ENCODE results near the gene LGI2. TPM values are rescaled to one million over a fixed set of nuclear protein-coding genes. Genes with fewer than 3 reads are reported as not detected.

The LGI2 gene
- total RNA-seq, 1 donor from 2014 or later, result 0.84 TPM

- ATAC-seq (no peak), DNase-seq (no peak)
- H3K36me3 ChIP-seq, result no peaks in the 10 kb centered on the region
- H3K27me3 ChIP-seq, result no peaks in the 10 kb centered on the region
- H3K9me3 ChIP-seq, result no peaks in the 10 kb centered on the region
- H3K4me1 ChIP-seq, result no peaks in the 10 kb centered on the region
- no peak for TF ChIP-seq CTCF (IDR thresholded peaks at IDR 0.05)
- H3K27ac ChIP-seq, result no peak overlapping the region
- no peak overlapping the region for H3K4me3 ChIP-seq
- intact Hi-C loops (cut with DNase I), result no loop called here
These were observed 32.4 kb upstream of the LGI2 start for GRCh38 chr4:25063116-25063515.

GRCh38 chr4:25062098-25062497 is 31.4 kb upstream of the LGI2 start:
- DNase-seq, result no peak
- no peaks in the 10 kb centered on the region for H3K9me3 ChIP-seq
- no peak for ATAC-seq
- no peaks in the 10 kb centered on the region for H3K36me3 ChIP-seq
- no peak overlapping the region for H3K4me3 ChIP-seq
- TF ChIP-seq CTCF (IDR thresholded peaks at IDR 0.05), result no peak
- intact Hi-C loops (cut with DNase I), result no loop called here
- H3K27ac ChIP-seq, result no peak overlapping the region
- H3K4me1 ChIP-seq, result no peaks in the 10 kb centered on the region
- H3K27me3 ChIP-seq, result no peaks in the 10 kb centered on the region

GRCh38 chr4:25061602-25062001 is 30.9 kb upstream of the LGI2 start:
- no peak for ATAC-seq
- DNase-seq, result no peak
- intact Hi-C loops (cut with DNase I), result no loop called here
- no peaks in the 10 kb centered on the region for H3K9me3 ChIP-seq
- H3K4me3 ChIP-seq, result no peak overlapping the region
- TF ChIP-seq CTCF (IDR thresholded peaks at IDR 0.05), result no peak
- no peak overlapping the region for H3K27ac ChIP-seq
- no peaks in the 10 kb centered on the region for H3K36me3 ChIP-seq
- no peaks in the 10 kb centered on the region for H3K4me1 ChIP-seq
- no peaks in the 10 kb centered on the region for H3K27me3 ChIP-seq

DNA sequence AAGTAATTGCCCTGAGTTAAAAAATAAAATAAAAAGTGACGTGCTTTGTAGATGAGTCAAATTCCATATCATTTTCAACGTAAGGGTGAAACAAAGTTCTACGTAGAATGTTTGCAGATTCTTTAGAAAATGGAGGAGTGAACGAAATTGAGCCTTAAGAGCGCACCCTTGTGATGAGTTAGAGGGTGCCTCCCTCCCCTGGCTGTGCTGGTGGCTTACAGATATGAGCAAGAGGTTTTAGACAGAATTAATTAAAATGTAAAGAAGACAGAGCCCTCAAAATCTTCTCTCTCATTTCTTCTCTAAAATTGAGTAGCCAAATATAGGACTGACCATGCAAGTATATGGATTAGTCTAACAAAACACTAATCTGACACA is 30.2 kb upstream of the LGI2 start:
- no peak for TF ChIP-seq CTCF (IDR thresholded peaks at IDR 0.05)
- Histone ChIP-seq H3K4me1 (no peaks in the 10 kb centered on the region), H3K27me3 (no peaks in the 10 kb centered on the region), H3K36me3 (no peaks in the 10 kb centered on the region), H3K4me3 (no peak overlapping the region), H3K27ac (no peak overlapping the region), H3K9me3 (no peaks in the 10 kb centered on the region)
- DNase-seq, result no peak
- intact Hi-C loops (cut with DNase I), result no loop called here
- ATAC-seq, result no peak

- Histone ChIP-seq H3K9me3 (no peaks in the 10 kb centered on the region), H3K27me3 (no peaks in the 10 kb centered on the region), H3K27ac (no peak overlapping the region), H3K4me1 (no peaks in the 10 kb centered on the region), H3K36me3 (no peaks in the 10 kb centered on the region), H3K4me3 (no peak overlapping the region)
- DNase-seq (no peak), ATAC-seq (no peak)
- intact Hi-C loops (cut with DNase I), result no loop called here
- no peak for TF ChIP-seq CTCF (IDR thresholded peaks at IDR 0.05)
These were observed 29.7 kb upstream of the LGI2 start for GRCh38 chr4:25060241-25060962.

GRCh38 chr4:25059791-25060190 is 29.0 kb upstream of the LGI2 start:
- DNase-seq (no peak), ATAC-seq (no peak)
- H3K9me3 ChIP-seq, result no peaks in the 10 kb centered on the region
- H3K36me3 ChIP-seq, result no peaks in the 10 kb centered on the region
- H3K27me3 ChIP-seq, result no peaks in the 10 kb centered on the region
- no peak overlapping the region for H3K4me3 ChIP-seq
- no peak for TF ChIP-seq CTCF (IDR thresholded peaks at IDR 0.05)
- no peaks in the 10 kb centered on the region for H3K4me1 ChIP-seq
- intact Hi-C loops (cut with DNase I), result no loop called here
- no peak overlapping the region for H3K27ac ChIP-seq
